Nephron (organoid): ENCODE data around the gene ASAP2.

Source experiments
- H3K27ac Mint-ChIP-seq, 3 experiments: 2 replicates each; pipeline ENCODE4 v1.8.0; 2020; ENCODE audit warnings: mixed read lengths in 3 of 3, mild to moderate bottlenecking in 2 of 3, moderate library complexity in 1 of 3
- H3K27me3 Mint-ChIP-seq: 2 replicates; pipeline ENCODE4 v1.8.0; 2021; ENCODE audit warnings: low read depth, mild to moderate bottlenecking, moderate library complexity, mixed read lengths
- H3K36me3 Mint-ChIP-seq: 2 replicates; pipeline ENCODE4 v1.8.0; 2020; ENCODE audit warnings: low read depth, mixed read lengths
- H3K4me1 Mint-ChIP-seq: 2 replicates; pipeline ENCODE4 v1.8.0; 2020; ENCODE audit warnings: mixed read lengths
- H3K4me3 Mint-ChIP-seq, 3 experiments: 2 replicates each; pipeline ENCODE4 v1.8.0; 2020; ENCODE audit warnings: mild to moderate bottlenecking in 3 of 3, mixed read lengths in 3 of 3, moderate library complexity in 2 of 3
- H3K9me3 Mint-ChIP-seq: 2 replicates; pipeline ENCODE4 v1.8.0; 2020; ENCODE audit warnings: mixed read lengths
- TF ChIP-seq, protein P1 (sequence below), 3 experiments: fragments of 200-600 bp; sonication (generic); IDR thresholded peaks; one replicate each; pipeline ENCODE4 v1.5.0; 2021; ENCODE audit warnings: antibody characterized with exemption in 3 of 3; ENCODE audit not compliant: unreplicated experiment in 3 of 3

The ASAP2 gene

GRCh38 chr2:9222893-9223287, 16.3 kb downstream of the ASAP2 start:
- TF ChIP-seq, protein P1, sequence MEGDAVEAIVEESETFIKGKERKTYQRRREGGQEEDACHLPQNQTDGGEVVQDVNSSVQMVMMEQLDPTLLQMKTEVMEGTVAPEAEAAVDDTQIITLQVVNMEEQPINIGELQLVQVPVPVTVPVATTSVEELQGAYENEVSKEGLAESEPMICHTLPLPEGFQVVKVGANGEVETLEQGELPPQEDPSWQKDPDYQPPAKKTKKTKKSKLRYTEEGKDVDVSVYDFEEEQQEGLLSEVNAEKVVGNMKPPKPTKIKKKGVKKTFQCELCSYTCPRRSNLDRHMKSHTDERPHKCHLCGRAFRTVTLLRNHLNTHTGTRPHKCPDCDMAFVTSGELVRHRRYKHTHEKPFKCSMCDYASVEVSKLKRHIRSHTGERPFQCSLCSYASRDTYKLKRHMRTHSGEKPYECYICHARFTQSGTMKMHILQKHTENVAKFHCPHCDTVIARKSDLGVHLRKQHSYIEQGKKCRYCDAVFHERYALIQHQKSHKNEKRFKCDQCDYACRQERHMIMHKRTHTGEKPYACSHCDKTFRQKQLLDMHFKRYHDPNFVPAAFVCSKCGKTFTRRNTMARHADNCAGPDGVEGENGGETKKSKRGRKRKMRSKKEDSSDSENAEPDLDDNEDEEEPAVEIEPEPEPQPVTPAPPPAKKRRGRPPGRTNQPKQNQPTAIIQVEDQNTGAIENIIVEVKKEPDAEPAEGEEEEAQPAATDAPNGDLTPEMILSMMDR (IDR thresholded peaks at IDR 0.05; ENCODE audit: unreplicated experiment in 3 of 3) = no peak
- no peaks in the 10 kb centered on the region for H3K27me3 Mint-ChIP-seq
- peaks cover 8% of the 10 kb centered on the region for H3K9me3 Mint-ChIP-seq
- H3K4me1 Mint-ChIP-seq = peaks cover 51% of the 10 kb centered on the region
- H3K36me3 Mint-ChIP-seq = peaks cover 25% of the 10 kb centered on the region
- peak overlapping the region in 1 of 3 experiments; percentile 28 for H3K4me3 Mint-ChIP-seq
- peak overlapping the region in 2 of 3 experiments; percentile 80 to 83 for H3K27ac Mint-ChIP-seq

GRCh38 chr2:9225806-9226205, 19.2 kb downstream of the ASAP2 start:
- Mint-ChIP-seq H3K36me3 (peaks cover 7% of the 10 kb centered on the region), H3K4me3 (no peak overlapping the region), H3K4me1 (peaks cover 70% of the 10 kb centered on the region), H3K9me3 (peaks cover 4% of the 10 kb centered on the region), H3K27me3 (no peaks in the 10 kb centered on the region), H3K27ac (peak overlapping the region in 1 of 3 experiments; percentile 21)
- TF ChIP-seq, protein P1 (IDR thresholded peaks at IDR 0.05; ENCODE audit: unreplicated experiment in 3 of 3) = no peak

- Mint-ChIP-seq H3K27ac (peak overlapping the region; percentile 52 to 73 (median 66)), H3K4me1 (peaks cover 66% of the 10 kb centered on the region), H3K36me3 (no peaks in the 10 kb centered on the region), H3K27me3 (no peaks in the 10 kb centered on the region), H3K9me3 (no peaks in the 10 kb centered on the region), H3K4me3 (no peak overlapping the region)
- TF ChIP-seq, protein P1 (IDR thresholded peaks at IDR 0.05; ENCODE audit: unreplicated experiment in 3 of 3) = no peak
Observed at GRCh38 chr2:9226458-9227380, 20.1 kb downstream of the ASAP2 start.

DNA sequence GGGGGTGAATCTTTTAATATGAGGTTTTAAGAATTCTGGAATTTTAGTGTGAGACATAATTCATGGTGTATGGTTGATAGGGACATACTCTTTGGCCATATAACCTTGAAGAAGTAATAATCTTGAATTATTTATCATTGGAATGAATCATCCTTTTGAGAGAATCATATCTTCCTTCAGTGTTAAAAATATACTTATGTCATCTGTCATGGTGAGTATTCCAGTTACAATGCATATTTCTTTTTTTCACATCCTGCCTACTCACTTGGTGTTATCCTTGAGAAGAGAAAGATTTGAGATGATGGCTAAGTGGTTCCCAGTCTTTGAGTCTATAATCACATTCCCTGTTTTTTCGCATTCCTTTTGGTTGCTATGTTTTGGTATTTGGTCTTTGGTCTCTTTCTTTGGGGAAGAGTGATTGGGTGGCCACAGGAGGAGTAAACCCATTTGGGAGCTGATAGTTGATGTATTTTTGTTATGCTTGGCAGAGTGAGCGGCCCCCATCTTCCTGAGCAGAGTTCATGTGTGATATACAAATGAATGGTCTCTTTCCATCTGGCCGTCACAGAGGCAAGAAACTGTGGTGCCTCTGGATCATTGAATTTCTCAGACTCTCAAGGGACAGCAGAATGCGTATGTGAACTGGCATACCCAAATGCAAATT, 21.6 kb downstream of the ASAP2 start:
- Mint-ChIP-seq H3K27me3 (no peaks in the 10 kb centered on the region), H3K36me3 (no peaks in the 10 kb centered on the region), H3K27ac (peak overlapping the region; percentile 37 to 89 (median 73)), H3K9me3 (no peaks in the 10 kb centered on the region), H3K4me1 (peaks cover 68% of the 10 kb centered on the region), H3K4me3 (peak overlapping the region in 2 of 3 experiments; percentile 20 to 38)
- TF ChIP-seq, protein P1 (IDR thresholded peaks at IDR 0.05; ENCODE audit: unreplicated experiment in 3 of 3) = no peak

DNA sequence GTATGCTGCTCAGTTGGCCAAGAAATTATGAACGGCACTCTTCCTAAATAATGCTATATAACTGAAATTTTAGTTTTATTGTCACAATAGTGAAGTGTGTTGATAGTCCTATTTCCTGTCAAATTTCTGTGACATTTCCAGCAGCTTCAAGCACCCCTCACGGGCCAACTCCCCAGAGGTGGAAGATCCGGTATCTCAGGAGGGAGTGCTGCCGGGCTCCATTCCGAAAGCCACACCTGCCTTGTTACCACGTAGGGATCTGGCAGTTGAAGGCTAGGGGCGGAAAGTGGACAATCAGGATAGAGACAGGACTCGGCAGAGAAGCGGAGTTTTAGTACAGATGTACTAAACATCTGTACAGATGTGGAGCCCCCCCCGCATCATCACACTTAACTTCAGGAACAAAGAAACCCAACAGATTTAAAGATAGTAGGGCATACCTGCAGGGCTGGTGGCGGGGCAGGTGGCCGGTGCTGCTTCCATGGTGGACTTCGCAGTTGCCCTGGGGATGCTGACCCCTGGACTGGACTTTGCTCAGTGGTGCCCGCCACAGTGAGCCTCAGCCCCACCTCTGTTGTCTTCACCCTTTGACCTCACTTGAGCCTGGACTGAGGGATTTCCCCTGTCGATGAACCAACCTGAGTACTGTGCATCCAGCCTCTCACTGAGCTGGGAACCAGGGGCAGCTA, 22.3 kb downstream of the ASAP2 start:
- Mint-ChIP-seq H3K4me3 (no peak overlapping the region), H3K4me1 (peaks cover 67% of the 10 kb centered on the region), H3K36me3 (no peaks in the 10 kb centered on the region), H3K9me3 (no peaks in the 10 kb centered on the region), H3K27me3 (no peaks in the 10 kb centered on the region), H3K27ac (peak overlapping the region in 2 of 3 experiments; percentile 86 to 89)
- TF ChIP-seq, protein P1 (IDR thresholded peaks at IDR 0.05; ENCODE audit: unreplicated experiment in 3 of 3) = no peak
